Lower lobe of right lung (tissue), 2 donors: Measurements from ENCODE around the gene NUBPL. TPM values are rescaled to one million over a fixed set of nuclear protein-coding genes. Genes with fewer than 3 reads are reported as not detected.

Experiments
- ATAC-seq, 2 donors: fragments of 200-7000 bp; cut with Tn5 transposase; one replicate each; pipeline ENCODE4 v1.9.1; 2020 to 2022; ENCODE audit warnings: mild to moderate bottlenecking in 2 of 2, moderate library complexity in 2 of 2
- DNase-seq: peaks from one replicate; pipeline ENCODE4 v3.0.0-alpha.2; 2020
- H3K27ac ChIP-seq: fragments of 200-600 bp; one replicate; pipeline ENCODE4 v1.8.0; 2022
- H3K27me3 ChIP-seq: fragments of 200-600 bp; one replicate; pipeline ENCODE4 v1.8.0; 2022; ENCODE audit warnings: low read depth
- H3K36me3 ChIP-seq: fragments of 200-600 bp; one replicate; pipeline ENCODE4 v1.8.0; 2022; ENCODE audit warnings: mild to moderate bottlenecking
- H3K4me1 ChIP-seq: fragments of 200-600 bp; one replicate; pipeline ENCODE4 v1.8.0; 2022
- H3K4me3 ChIP-seq: fragments of 200-600 bp; one replicate; pipeline ENCODE4 v1.8.0; 2022; ENCODE audit warnings: mild to moderate bottlenecking
- H3K9me3 ChIP-seq: fragments of 200-600 bp; one replicate; pipeline ENCODE4 v1.8.0; 2022
- CTCF ChIP-seq: fragments of 200-600 bp; IDR thresholded peaks from one replicate; pipeline ENCODE4 v1.8.0; 2022; ENCODE audit warnings: antibody characterized with exemption, mild to moderate bottlenecking
- intact Hi-C: fragments of 100-400 bp; cut with DNase I; formaldehyde crosslinking; loops from one replicate; pipeline ENCODE4 v1.11.0; 2022
- total RNA-seq: library from RNA; stranded (reverse); fragmentation: NEBNext Ultra II Directional; extraction: Animal tissue kit (Norgen Biotek cat#: 25700); gene quantifications from one replicate; pipeline ENCODE4 v1.2.1, GENCODE V29; 2021
- donor health status: DM: no; HTN: yes; CAD: no; lungs with severe emphysema.

The NUBPL gene
- total RNA-seq, 1 donor from 2014 or later, result 8.6 TPM

- H3K9me3 ChIP-seq, result peaks cover 5% of the 10 kb centered on the region
- no peaks in the 10 kb centered on the region for H3K4me1 ChIP-seq
- intact Hi-C loops, result no loop called here
- H3K36me3 ChIP-seq, result no peaks in the 10 kb centered on the region
- H3K4me3 ChIP-seq, result no peak overlapping the region
- no peaks in the 10 kb centered on the region for H3K27me3 ChIP-seq
- DNase-seq (no peak), ATAC-seq (no peak)
- TF ChIP-seq CTCF, result no peak
- H3K27ac ChIP-seq, result no peak overlapping the region
These were observed 115.8 kb downstream of the NUBPL start for GRCh38 chr14:31677052-31677451.

GRCh38 chr14:31677630-31678029, 116.4 kb downstream of the NUBPL start:
- no peak for ATAC-seq
- no peak overlapping the region for H3K27ac ChIP-seq
- no peaks in the 10 kb centered on the region for H3K4me1 ChIP-seq
- TF ChIP-seq CTCF, result no peak
- no peaks in the 10 kb centered on the region for H3K36me3 ChIP-seq
- H3K4me3 ChIP-seq, result no peak overlapping the region
- intact Hi-C loops, result no loop called here
- H3K9me3 ChIP-seq, result peaks cover 5% of the 10 kb centered on the region
- no peak for DNase-seq
- no peaks in the 10 kb centered on the region for H3K27me3 ChIP-seq

- Histone ChIP-seq H3K27ac (no peak overlapping the region), H3K9me3 (peaks cover 5% of the 10 kb centered on the region), H3K27me3 (no peaks in the 10 kb centered on the region), H3K4me3 (no peak overlapping the region), H3K4me1 (no peaks in the 10 kb centered on the region), H3K36me3 (no peaks in the 10 kb centered on the region)
- DNase-seq, result no peak
- ATAC-seq, result no peak
- no peak for TF ChIP-seq CTCF
- intact Hi-C loops, result no loop called here
These were observed 117.4 kb downstream of the NUBPL start for GRCh38 chr14:31678421-31679249.

GRCh38 chr14:31682768-31683167, 121.6 kb downstream of the NUBPL start:
- ATAC-seq, result no peak
- Histone ChIP-seq H3K27me3 (no peaks in the 10 kb centered on the region), H3K9me3 (peaks cover 5% of the 10 kb centered on the region), H3K4me1 (no peaks in the 10 kb centered on the region), H3K36me3 (no peaks in the 10 kb centered on the region), H3K4me3 (no peak overlapping the region), H3K27ac (no peak overlapping the region)
- TF ChIP-seq CTCF, result no peak
- no peak for DNase-seq
- intact Hi-C loops, result no loop called here

- no peak for TF ChIP-seq CTCF
- DNase-seq (no peak), ATAC-seq (no peak)
- Histone ChIP-seq H3K9me3 (no peaks in the 10 kb centered on the region), H3K36me3 (no peaks in the 10 kb centered on the region), H3K4me3 (no peak overlapping the region), H3K4me1 (no peaks in the 10 kb centered on the region), H3K27ac (no peak overlapping the region), H3K27me3 (no peaks in the 10 kb centered on the region)
- intact Hi-C loops, result no loop called here
These were observed 126.5 kb downstream of the NUBPL start for GRCh38 chr14:31687726-31688125.
